K562 (cell line): ENCODE data around the gene CSF2. TPM values are rescaled to one million over a fixed set of nuclear protein-coding genes. Genes with fewer than 3 reads are reported as not detected.
A peak's percentile ranks its signal among the peaks of the same experiment; 100 is the strongest.

Source experiments
- ARID2 ChIP-seq: fragments of 450-650 bp; IDR thresholded peaks from 2 replicates; pipeline ENCODE4 v1.6.1; 2017; ENCODE audit warnings: antibody characterized with exemption, mild to moderate bottlenecking
- EZH2 ChIP-seq: IDR thresholded peaks from 2 replicates; pipeline ENCODE4 v1.6.1; 2012; ENCODE audit warnings: low read depth, mild to moderate bottlenecking, inconsistent platforms, low read length, borderline replicate concordance
- MCM5 ChIP-seq: fragments of 450-650 bp; IDR thresholded peaks from 2 replicates; pipeline ENCODE4 v1.6.1; 2016; ENCODE audit warnings: low read depth
- PTRF ChIP-seq: fragments of 450-650 bp; IDR thresholded peaks from 2 replicates; pipeline ENCODE4 v1.6.1; 2016; ENCODE audit warnings: mild to moderate bottlenecking, missing genetic modification characterization, missing compliant biosample characterization
- TARDBP ChIP-seq: fragments of 450-650 bp; IDR thresholded peaks from 2 replicates; pipeline ENCODE4 v1.6.1; 2016
- ZKSCAN1 ChIP-seq: fragments of 150-350 bp; IDR thresholded peaks from 2 replicates; pipeline ENCODE4 v1.6.1; 2016; ENCODE audit warnings: low read depth, low read length
- ZNF217 ChIP-seq: sonication (generic); formaldehyde crosslinking; IDR thresholded peaks from 2 replicates; pipeline ENCODE4 v1.8.0; 2022; ENCODE audit warnings: mild to moderate bottlenecking, missing genetic modification reagents
- ZNF3 ChIP-seq: fragments of 250-450 bp; sonication (Bioruptor Pico); IDR thresholded peaks from 2 replicates; pipeline ENCODE4 v1.5.0; 2021; ENCODE audit warnings: mild to moderate bottlenecking, moderate library complexity
- ZNF444 ChIP-seq: fragments of 250-450 bp; sonication (Bioruptor Pico); IDR thresholded peaks from 2 replicates; pipeline ENCODE4 v1.4.0; 2020; ENCODE audit warnings: mild to moderate bottlenecking, moderate library complexity
- polyA plus RNA-seq, 8 experiments: library from polyadenylated mRNA; depleted of rRNA in 4 of 8; stranded (reverse) in 5 of 8; unstranded in 3 of 8; fragments of >200 nt; fragmentation: Nextera tagmentation in 2 of 8; fragmentation: Illumina TruSeq in 1 of 8; extraction: Ambion mirVana in 2 of 8; extraction: Trizol in 1 of 8; gene quantifications; 2 replicates each; pipeline versions ENCODE4 v1.2.1 to v1.2.3, GENCODE V29; 2011 to 2014; ENCODE audit warnings: inconsistent platforms in 1 of 8, missing spikeins in 1 of 8
- total RNA-seq, 7 experiments: library from RNA; depleted of rRNA in 6 of 7; stranded (reverse); fragments of >200 nt in 6 of 7; fragmentation: Illumina TruSeq in 2 of 7; extraction: Trizol in 2 of 7; gene quantifications; 2 replicates each; pipeline versions ENCODE4 v1.2.1 to v1.2.3, GENCODE V29; 2011 to 2021; ENCODE audit warnings: low replicate concordance in 1 of 7
- TF ChIP-seq, protein P1 (sequence below): fragments of 200-600 bp; sonication (generic); IDR thresholded peaks from one replicate; pipeline ENCODE4 v1.6.1; 2012; ENCODE audit warnings: mild to moderate bottlenecking, low read depth, low read length, inconsistent platforms
- TF ChIP-seq, protein P2 (sequence below): fragments of 250-450 bp; sonication (Bioruptor Pico); IDR thresholded peaks from 2 replicates; pipeline ENCODE4 v1.4.0; 2020
- TF ChIP-seq, protein P3 (sequence below): sonication (generic); formaldehyde crosslinking; IDR thresholded peaks from 2 replicates; pipeline ENCODE4 v1.8.0; 2022; ENCODE audit warnings: mild to moderate bottlenecking, missing genetic modification reagents

The CSF2 gene
- total and polyA plus RNA-seq, 9 of the 15 experiments (the other 6 are each of a cell fraction or from before 2014, with no cell fraction given), result 0.25 to 0.29 TPM; not detected in 7

DNA sequence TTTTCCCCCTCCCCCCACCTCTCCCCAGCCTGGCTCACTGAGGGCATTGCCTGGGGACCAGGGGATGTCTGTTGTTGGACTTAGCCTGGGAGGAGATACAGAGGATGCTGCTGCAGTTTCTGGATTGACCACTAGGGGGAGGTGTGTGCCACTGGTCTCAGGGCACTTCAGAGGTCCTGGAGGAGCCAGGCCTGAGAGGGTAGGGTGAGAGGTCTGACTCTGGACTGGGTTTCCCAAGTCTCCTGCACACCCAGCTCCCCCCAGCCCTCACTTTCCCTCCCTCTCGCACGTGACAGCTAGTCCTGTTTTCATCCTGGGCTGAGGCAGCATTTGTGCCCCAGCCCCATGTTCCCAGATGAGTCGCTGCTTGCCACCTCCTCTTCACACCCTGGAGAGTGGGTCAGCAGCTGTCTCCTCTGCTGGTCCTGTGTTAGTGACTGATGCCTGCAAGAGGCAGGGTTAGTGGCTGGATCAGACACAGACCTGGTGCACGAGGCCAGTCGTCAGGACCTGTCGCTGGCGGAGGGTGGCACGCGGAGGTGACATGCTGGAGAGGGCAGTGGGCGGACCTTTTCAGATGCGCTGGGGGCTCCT, 8.8 kb upstream of the CSF2 start (continued):
- TF ChIP-seq, protein P1, sequence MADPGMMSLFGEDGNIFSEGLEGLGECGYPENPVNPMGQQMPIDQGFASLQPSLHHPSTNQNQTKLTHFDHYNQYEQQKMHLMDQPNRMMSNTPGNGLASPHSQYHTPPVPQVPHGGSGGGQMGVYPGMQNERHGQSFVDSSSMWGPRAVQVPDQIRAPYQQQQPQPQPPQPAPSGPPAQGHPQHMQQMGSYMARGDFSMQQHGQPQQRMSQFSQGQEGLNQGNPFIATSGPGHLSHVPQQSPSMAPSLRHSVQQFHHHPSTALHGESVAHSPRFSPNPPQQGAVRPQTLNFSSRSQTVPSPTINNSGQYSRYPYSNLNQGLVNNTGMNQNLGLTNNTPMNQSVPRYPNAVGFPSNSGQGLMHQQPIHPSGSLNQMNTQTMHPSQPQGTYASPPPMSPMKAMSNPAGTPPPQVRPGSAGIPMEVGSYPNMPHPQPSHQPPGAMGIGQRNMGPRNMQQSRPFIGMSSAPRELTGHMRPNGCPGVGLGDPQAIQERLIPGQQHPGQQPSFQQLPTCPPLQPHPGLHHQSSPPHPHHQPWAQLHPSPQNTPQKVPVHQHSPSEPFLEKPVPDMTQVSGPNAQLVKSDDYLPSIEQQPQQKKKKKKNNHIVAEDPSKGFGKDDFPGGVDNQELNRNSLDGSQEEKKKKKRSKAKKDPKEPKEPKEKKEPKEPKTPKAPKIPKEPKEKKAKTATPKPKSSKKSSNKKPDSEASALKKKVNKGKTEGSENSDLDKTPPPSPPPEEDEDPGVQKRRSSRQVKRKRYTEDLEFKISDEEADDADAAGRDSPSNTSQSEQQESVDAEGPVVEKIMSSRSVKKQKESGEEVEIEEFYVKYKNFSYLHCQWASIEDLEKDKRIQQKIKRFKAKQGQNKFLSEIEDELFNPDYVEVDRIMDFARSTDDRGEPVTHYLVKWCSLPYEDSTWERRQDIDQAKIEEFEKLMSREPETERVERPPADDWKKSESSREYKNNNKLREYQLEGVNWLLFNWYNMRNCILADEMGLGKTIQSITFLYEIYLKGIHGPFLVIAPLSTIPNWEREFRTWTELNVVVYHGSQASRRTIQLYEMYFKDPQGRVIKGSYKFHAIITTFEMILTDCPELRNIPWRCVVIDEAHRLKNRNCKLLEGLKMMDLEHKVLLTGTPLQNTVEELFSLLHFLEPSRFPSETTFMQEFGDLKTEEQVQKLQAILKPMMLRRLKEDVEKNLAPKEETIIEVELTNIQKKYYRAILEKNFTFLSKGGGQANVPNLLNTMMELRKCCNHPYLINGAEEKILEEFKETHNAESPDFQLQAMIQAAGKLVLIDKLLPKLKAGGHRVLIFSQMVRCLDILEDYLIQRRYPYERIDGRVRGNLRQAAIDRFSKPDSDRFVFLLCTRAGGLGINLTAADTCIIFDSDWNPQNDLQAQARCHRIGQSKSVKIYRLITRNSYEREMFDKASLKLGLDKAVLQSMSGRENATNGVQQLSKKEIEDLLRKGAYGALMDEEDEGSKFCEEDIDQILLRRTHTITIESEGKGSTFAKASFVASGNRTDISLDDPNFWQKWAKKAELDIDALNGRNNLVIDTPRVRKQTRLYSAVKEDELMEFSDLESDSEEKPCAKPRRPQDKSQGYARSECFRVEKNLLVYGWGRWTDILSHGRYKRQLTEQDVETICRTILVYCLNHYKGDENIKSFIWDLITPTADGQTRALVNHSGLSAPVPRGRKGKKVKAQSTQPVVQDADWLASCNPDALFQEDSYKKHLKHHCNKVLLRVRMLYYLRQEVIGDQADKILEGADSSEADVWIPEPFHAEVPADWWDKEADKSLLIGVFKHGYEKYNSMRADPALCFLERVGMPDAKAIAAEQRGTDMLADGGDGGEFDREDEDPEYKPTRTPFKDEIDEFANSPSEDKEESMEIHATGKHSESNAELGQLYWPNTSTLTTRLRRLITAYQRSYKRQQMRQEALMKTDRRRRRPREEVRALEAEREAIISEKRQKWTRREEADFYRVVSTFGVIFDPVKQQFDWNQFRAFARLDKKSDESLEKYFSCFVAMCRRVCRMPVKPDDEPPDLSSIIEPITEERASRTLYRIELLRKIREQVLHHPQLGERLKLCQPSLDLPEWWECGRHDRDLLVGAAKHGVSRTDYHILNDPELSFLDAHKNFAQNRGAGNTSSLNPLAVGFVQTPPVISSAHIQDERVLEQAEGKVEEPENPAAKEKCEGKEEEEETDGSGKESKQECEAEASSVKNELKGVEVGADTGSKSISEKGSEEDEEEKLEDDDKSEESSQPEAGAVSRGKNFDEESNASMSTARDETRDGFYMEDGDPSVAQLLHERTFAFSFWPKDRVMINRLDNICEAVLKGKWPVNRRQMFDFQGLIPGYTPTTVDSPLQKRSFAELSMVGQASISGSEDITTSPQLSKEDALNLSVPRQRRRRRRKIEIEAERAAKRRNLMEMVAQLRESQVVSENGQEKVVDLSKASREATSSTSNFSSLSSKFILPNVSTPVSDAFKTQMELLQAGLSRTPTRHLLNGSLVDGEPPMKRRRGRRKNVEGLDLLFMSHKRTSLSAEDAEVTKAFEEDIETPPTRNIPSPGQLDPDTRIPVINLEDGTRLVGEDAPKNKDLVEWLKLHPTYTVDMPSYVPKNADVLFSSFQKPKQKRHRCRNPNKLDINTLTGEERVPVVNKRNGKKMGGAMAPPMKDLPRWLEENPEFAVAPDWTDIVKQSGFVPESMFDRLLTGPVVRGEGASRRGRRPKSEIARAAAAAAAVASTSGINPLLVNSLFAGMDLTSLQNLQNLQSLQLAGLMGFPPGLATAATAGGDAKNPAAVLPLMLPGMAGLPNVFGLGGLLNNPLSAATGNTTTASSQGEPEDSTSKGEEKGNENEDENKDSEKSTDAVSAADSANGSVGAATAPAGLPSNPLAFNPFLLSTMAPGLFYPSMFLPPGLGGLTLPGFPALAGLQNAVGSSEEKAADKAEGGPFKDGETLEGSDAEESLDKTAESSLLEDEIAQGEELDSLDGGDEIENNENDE, result no peak
- peak; percentile 33; the same call in 1 of the 2 replicates for TF ChIP-seq TARDBP
- TF ChIP-seq ZNF217 (CRISPR knock-in tag), result no peak
- TF ChIP-seq, protein P2, sequence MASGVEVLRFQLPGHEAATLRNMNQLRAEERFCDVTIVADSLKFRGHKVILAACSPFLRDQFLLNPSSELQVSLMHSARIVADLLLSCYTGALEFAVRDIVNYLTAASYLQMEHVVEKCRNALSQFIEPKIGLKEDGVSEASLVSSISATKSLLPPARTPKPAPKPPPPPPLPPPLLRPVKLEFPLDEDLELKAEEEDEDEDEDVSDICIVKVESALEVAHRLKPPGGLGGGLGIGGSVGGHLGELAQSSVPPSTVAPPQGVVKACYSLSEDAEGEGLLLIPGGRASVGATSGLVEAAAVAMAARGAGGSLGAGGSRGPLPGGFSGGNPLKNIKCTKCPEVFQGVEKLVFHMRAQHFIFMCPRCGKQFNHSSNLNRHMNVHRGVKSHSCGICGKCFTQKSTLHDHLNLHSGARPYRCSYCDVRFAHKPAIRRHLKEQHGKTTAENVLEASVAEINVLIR (CRISPR knock-in tag), result no peak
- no peak for TF ChIP-seq ZNF3 (CRISPR knock-in tag)
- no peak for TF ChIP-seq PTRF (tag)
- TF ChIP-seq ARID2, result peak; percentile 31; the same call in 1 of the 2 replicates
- no peak for TF ChIP-seq EZH2
- TF ChIP-seq ZNF444 (CRISPR knock-in tag), result no peak
- TF ChIP-seq ZKSCAN1, result no peak
- TF ChIP-seq, protein P3, sequence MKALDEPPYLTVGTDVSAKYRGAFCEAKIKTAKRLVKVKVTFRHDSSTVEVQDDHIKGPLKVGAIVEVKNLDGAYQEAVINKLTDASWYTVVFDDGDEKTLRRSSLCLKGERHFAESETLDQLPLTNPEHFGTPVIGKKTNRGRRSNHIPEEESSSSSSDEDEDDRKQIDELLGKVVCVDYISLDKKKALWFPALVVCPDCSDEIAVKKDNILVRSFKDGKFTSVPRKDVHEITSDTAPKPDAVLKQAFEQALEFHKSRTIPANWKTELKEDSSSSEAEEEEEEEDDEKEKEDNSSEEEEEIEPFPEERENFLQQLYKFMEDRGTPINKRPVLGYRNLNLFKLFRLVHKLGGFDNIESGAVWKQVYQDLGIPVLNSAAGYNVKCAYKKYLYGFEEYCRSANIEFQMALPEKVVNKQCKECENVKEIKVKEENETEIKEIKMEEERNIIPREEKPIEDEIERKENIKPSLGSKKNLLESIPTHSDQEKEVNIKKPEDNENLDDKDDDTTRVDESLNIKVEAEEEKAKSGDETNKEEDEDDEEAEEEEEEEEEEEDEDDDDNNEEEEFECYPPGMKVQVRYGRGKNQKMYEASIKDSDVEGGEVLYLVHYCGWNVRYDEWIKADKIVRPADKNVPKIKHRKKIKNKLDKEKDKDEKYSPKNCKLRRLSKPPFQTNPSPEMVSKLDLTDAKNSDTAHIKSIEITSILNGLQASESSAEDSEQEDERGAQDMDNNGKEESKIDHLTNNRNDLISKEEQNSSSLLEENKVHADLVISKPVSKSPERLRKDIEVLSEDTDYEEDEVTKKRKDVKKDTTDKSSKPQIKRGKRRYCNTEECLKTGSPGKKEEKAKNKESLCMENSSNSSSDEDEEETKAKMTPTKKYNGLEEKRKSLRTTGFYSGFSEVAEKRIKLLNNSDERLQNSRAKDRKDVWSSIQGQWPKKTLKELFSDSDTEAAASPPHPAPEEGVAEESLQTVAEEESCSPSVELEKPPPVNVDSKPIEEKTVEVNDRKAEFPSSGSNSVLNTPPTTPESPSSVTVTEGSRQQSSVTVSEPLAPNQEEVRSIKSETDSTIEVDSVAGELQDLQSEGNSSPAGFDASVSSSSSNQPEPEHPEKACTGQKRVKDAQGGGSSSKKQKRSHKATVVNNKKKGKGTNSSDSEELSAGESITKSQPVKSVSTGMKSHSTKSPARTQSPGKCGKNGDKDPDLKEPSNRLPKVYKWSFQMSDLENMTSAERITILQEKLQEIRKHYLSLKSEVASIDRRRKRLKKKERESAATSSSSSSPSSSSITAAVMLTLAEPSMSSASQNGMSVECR, result no peak
- no peak for TF ChIP-seq MCM5
